NCI-H146 (cell line): Measurements from ENCODE around the gene PTGDS.
"Not testable (repeated sequence)": the region's sequence is repeated elsewhere in the genome, so short reads cannot be mapped to it uniquely, and the experiment has no call there.

ENCODE experiments used
- DNase-seq: peaks from one replicate; lab custom pipeline; 2025; lab: John Stamatoyannopoulos, UW

Gene PTGDS

DNA sequence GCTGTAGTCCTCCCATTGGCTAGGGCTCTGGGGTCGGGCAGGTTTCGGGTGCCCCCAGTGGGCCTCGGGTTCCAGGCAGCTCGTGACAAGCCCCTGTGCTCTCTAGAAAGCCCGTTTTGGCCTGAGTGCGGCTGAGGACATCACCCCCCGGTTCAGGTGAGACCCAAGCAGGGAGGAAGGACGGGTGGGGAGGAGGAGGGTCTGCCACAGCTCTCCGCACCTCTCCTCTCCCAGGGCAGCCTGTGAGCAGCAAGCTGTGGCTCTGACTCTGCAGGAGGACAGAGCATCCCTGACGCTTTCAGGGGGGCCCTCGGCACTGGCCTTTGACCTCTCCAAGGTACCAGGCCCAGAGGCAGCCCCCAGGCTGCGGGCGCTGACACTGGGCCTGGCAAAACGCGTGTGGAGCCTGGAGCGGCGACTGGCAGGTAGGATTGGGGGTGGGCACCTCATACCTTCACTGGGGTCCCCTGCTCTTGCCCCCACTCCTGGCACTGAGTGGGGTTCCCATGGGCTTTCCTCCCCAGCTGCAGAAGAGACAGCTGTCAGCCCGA, 15.6 kb downstream of the PTGDS start:
- DNase-seq, result no peak

DNA sequence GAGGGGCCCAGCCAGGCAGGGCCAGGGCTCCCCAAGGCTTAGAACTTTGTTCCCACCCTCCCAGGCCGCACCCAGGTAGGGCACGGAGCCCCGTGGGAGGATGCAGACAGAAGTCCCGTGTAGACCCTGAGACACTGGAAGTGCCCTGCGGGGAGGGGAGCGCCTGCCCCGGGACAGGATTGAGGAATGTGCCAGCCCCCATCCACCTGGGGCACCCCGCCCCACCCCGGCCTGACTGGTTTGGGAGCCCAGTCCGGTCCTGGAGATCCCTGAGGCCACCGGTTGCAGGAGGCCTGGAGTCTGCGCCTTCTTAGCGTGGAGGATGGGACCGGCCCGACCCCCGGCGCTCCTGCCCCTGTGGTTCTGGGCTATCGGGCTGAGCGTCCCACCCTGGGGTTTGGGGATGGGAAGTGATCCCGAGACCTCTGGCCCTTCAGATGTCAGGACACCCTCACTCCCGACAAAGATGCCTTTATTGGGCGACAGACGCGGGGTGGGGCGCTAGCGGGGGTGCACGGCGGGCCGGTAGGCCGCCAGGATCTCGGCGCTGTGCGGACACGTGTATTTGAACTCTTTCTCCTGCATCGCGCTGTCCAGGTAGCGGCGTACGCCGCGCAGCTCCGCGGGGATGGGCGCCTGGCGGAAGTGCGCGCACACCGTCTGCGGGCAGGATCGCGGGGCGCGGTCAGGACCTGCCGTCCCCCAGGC, 17.0 kb downstream of the PTGDS start:
- DNase-seq, result no peak

DNA sequence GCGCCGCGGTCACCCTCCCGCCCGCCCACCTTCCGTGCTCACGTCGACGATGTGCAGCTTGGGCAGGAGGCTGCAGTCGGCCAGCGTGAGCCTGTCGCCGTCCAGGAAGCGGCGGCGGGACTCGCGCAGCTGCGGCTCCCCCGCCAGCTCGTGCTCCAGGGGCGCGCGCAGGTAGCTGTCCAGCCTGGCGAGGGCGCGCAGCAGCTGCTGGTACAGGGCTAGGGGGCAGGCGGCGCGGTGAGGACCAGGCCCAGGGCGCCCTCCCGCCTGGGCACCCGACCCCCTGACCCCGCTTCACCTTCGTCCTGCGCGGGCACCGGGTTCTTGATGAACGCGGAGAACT, 17.6 kb downstream of the PTGDS start:
- no peak for DNase-seq

DNA sequence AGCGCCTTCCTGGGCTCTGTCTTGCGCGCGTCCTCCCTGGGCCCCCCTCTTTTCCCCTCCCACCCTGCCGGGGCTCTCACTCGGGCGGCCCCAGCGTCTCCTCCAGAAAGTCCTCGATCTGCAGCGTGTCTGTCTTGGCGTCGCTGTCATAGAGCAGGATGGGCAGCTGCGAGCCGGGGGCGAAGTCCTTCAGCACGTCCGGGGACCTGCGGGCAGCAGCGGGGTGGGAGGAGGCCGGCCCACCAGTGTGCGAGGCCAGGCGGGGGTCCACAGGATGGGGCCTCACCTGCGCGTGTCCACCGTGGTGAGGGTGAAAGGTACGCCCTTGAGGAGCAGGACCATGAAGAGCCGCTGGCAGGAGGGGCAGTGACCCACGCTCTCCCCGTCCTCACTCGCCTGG, 18.1 kb downstream of the PTGDS start:
- DNase-seq, result no peak

DNA sequence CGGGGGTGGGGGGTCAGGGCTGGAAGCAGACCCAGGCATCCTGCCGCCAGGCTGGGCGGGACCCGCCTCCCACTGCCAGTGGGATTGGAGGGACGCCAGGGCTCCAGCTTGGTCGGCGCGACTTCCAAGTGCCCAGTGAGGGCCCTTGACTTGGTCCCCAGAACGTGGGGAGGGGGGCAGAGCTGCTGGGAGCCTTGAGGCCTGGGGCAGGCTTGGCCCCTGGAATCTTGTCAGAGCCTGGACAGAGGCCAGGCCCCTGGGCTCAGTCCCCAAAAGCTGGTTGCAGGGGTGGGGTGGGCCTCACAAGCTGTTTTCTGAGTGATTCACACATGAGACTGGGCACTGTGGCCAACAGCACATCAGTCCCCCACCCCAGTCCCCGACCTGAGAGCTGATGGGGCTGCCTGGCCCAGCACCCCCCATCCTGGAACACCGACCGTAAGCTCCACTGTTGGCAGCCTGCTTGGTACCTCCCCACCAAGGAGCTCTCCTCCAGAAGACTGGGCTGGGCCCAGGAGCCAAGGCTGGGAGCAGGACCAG, 18.5 kb downstream of the PTGDS start:
- DNase-seq, result no peak

DNA sequence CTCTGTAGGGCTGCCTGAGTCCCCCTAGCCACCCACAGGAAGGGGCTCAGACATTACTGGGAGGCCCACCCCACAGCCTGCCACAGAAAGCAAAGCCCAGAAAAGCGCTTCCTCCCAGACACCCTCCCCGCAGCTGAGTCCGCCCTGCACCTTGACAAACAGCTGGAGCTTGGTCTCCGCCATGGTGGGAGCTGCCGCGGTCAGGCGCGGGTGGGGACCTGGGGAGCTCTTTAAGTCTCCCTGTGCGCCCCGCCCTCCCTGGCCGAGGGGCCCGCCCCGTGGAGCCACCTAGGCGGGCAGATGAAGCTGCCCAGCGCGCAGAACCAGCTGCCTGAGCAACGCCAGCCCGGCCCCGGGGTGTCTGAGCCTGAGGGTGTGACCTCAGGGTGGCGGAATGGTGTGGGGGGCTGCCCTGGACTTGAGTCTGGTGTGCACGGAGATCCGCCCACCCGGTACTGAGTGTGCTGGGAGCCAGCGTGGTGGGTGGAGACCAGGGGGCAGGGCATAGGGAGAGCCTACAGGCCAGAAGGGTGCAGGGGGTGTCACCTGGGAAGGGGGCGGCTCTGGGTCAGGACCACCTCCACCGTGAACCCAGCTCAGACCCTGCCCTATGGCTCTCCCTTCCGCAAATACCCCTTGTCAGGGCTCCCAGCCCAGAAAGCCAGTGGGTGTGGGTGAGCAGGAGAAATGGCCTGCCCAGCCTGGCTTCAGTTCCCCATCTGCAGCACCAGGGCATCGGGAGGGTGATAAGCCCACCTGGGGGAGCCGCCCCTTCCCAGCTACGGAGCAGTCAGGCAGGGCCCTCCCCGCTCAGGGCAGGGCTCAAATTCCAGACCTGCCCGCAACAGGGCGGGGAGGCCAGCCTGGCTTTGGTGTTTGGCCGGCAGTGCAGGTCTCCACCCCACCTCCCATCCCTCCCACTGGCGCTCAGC, 19.3 kb downstream of the PTGDS start, which contains the start of gene CLIC3:
Gene CLIC3, minus strand, starts transcription at position 208 of the 932 bp plus-strand sequence. Its CDS starts 25 bp downstream, at position 183.
- peak; percentile 39 for DNase-seq

DNA sequence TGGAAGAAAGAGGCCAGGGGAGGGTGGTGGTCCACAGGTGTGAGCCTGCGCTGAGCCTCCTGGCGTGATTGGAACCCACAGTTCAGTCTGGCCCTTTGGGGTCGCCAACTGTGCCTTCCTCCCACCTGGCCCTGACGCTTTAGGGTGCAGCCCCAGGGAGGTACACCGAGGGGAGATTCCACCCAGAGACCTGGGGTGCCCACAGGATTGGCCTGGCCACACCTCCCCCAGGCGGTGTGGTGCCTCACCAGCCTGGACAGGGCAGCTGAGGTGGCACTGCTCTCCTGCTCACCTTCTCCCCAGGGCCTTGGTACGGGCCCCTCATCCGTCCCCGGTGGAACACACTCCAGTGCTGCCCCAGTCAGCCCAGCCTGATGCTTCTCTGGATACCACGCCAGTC, 20.1 kb downstream of the PTGDS start:
- no peak for DNase-seq

DNA sequence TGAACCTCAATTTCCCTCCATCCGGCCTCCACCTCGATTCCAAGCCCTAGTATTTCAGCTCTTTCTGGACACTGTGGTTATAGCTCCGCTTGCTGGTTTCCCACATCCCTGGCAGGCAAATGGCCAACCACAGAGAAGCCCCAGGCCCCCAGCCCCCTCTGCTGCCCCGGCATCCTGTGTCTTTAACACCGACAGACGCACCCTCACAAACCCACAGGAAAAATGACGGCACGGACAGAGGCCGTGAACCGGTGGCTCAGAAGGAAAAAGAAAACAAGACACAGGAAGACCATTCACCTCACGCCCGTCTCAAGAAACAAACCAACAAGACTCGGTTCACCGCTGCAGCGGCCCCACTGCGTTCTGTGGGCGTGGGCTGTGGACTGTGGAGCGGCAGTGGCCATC, 20.5 kb downstream of the PTGDS start:
- DNase-seq, result no peak

DNA sequence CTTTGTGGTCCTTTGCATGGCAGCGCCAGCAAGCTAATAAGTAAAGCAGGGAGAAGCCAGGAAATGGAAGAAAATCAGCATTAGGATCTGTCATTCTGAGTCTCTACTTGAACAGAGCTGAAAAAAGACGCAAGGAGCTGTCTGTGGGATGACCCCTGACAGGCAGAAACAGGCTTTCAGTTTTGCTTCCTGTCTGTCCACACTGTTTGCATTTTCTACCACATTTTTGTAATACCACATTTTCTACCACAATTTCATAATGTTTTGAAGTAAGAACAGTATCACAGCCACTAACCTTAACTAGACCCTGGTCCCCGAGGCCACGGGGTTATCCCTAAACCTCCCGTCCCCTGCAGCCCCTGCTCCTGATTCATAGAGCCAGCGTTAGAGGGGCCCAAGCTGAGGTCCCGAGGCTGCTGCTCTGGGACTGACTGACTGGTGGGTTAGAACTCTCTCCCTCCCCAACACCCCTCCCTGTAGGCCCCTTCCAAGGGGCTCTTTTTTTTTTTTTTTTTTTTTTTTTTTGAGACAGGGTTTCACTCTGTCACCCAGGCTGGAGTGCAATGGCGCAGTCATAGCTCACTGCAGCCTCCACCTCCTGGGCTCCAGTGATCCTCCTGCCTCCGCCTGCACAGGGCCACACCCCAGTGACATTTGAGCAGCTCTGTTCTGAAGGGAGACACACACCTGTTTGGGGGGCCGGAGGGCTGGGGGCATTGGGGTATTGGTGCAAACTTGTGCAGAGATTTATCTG, 23.1 kb downstream of the PTGDS start:
- DNase-seq, result no peak

DNA sequence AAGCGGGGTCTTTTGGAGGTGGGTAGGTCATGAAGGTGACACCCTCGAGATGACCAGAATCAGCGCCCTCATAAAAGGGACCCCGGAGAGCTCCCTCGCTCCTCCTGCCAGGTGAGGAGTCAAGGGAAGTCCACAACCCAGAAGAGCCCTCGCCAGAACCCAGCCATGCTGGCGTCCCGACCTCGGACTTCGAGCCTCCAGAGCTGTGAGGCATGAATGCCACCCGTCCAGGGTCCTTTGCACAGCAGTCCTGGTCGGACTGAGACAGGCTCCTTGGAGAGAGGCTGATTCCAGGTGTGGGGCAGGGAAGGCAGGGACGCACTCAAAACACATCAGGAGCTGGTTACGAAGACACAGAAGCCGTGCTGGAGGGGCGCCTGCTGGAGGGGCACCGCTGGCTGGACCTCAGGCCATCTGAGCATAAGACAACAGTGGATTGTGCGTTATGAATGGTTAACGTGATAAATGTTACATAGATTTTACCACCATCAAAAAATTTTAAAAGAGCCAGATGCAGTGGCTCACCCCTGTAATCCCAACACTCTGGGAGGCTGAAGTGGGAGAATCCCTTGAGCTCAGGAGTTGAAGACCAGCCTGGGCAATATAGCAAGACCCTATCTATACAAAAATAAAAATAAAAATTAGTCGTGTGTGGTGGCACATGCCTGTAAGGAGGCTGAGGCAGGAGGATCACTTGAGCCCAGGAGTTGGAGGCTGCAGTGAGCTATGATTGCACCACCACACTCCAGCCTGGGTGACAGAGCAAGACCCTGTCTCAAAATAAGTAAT, 24.7 kb downstream of the PTGDS start:
- DNase-seq, result no peak

DNA sequence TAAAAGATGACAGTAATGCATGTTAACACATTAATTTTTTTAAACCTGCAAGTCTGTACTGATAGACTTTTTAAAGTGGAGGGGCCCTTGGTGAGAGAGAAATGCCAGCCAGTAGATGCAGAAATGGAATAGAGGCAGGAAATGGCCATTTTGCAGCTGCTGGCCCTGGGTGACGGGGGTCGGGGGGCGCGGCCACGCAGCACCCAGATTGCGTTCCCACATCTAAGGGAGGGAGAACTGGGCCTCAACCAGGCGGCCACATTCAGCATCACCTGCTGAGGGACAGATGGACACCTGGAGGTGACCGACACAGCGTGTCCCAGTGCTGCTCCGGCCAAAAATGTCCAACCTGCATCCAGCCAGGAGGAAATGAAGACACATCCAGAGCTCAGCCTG, 25.3 kb downstream of the PTGDS start:
- DNase-seq, result no peak

DNA sequence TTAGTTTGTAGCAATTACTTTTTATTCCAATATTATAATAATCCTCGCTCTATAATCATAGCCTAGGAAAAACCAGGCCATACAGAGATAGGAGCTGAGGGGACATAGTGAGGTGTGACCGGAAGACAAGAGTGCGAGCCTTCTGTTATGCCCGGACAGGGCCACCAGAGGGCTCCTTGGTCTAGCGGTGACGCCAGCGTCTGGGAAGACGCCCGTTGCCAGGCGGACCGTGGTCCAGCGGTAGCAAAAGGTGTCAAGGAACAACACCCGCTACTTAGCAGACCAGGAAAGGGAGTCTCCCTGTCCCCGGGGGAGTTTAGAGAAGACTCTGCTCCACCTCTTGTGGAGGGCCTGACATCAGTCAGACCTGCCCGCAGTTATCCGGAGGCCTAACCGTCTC, 27.0 kb downstream of the PTGDS start:
- not testable (repeated sequence) for DNase-seq

DNA sequence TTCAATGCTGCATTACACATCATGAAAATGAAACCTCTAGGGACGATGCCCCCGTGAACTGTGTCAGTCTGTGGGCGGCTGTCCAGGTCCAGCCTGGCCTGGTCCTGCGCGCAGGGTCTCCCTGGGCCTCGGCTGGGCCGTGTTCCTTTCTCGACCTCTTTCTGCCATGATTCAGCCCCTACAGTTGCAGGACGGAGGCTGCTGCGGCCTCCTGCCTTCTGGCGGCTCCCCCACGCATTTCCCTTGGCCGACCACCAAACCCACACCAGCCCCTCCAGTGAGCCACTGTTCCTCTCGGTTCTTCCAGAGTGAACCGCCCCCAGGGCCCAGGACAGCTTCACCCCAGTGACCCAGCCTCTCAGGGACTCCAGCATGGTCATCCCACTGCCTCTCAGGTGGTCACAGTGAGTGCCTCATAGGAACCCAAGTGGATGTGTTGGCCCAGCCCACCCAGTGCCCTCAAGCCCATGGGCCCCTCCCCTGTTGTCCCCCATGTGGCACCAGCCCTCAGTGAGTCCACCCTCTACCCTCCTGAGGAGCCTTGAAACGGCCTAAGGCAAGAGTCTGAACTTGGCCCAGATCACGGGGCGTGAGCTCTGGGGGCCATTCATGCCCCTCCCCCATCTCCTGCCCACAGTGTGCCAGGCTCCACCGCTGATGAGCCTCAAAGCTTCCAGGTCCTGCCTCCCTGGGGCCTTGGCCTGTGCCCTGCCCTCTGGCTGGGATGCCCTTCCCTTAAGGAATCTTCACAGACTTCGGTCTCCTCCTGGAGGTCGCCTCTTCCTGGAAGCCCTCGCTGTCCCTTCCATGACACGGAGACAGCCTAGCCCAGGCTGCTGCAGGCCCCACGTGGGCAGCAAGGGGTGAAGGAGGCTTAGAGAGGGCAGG, 29.1 kb downstream of the PTGDS start:
- no peak for DNase-seq

DNA sequence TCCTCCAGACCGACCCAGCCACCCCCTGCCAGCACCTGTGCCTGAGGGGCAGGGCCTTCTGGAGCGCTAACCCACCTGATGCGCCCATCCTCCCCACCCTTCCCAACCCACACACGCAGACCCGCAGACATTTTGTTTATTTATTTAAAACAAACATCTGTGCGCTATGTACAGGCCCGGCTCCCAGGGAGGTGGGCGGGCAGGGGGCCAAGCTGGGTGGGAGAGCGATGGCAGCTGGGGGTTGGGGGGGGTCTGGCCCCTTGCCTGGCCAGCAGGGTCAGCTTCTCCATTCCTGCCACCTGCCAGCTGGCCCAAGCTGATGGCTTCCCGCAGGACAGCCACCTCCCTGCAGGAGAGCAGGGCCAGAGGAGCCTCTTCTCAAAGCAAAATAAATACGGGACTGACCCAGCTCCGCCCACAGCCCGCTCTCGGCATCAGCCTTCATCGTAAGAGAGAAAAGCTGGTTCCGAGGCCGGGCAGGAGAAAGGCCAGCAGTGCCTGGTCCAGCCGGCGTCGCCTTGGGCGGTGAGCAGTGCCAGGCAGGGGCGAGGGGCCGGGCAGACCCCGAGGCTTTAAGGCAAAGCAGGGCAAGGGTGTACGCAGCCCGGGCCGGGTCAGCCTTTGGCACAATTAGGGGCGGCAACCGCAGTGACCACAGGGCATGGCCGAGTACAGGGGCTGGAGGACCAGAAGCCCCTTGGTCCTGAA, 30.0 kb downstream of the PTGDS start:
- peak; percentile 21 for DNase-seq

DNA sequence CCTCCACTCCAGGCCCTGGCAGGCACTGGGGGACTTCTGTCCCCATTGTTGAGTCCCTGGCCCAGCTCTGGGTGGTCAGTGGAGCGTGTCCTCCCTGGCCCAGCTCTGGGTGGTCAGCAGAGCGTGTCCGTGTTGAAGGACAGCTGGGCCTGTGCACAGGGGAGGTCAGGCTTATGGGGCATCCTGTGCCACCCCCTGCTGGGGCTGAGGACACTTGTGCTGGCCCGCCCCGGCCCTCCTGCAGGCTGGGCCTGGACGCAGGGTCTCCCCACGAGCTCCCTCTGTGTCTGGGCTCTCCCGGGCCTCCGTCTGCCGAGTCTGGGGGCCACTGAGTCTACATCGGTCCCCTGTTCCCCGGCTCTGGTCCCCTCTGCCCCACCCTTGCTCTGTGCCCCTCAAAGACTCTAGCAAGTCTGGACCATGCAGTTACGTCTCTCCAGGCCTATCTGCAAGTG, 30.5 kb downstream of the PTGDS start:
- DNase-seq, result no peak

DNA sequence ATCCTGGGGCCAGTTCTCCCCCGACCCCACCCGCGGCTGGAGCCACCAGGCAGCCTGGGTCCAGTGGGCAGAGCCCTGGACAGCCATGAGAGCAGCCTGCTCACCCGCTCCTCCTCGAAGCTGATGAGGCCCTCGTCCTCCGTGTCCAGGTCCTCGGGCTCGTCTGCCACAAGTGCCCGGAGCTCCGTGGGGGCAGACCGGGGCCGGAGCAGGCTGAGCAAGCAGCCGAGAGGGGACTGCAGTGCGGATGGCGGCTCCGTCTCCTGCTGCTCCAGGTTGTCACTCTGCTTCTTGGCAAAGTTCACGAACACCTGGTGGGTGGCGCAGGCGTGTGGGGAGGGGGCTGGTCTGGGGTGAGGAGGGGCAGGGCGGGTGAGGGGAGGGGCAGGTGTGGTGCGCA, 31.0 kb downstream of the PTGDS start:
- DNase-seq, result no peak

DNA sequence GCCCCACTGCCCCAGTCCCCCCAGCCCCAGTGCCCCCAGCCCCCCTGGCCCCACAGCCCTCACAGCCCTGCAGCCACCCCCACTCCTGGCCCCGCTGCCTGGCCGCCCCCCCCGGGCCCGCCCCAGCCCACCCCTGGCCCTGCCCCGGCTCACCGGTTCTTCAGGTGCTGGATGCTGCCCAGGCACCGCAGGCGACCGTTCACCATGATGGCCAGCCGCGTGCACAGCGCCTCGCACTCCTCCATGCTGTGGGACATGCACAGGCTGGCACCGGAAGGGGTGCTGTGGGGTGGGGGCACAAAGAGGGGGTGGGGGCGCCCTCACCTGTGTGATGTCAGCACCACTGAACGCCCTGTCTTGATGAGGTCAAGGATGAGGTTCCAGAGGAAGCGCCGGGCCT, 31.9 kb downstream of the PTGDS start:
- no peak for DNase-seq

DNA sequence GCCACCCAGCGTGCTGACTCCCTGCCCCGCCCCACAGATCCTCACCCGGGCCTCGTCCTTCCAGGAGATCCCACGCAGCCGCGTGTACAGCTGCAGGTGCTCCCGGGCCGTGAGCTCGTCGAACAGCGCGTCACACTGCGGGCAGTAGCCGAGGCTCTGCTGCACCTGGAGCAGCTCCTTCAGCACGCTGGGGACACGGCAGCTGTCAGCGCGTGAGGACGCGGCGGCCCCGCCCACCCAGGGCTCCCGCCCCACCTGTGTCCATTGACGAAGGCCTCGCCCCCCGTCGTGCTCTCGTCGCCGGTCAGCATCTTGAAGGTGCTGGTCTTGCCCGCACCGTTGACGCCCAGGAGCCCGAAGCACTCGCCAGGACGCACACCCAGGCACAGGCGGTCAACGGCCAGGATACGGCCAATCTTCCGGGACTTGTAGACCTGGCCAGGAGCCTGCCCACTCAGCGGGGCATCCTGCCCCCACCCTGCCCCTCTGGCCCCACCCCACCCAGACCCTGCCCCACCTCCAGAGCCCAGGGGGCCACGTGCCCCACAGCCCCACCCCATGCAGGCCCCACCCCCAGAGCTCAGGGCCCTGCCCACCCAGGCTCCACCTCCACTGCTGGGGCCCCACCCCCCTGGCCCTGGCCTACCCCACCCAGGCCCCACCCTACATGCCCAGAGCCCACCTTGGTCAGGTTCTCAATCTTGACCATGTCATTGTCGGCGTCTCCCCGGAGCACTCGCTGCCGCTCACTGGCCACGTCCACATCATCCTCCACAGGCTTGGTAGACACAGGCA, 32.8 kb downstream of the PTGDS start:
- DNase-seq, result no peak

DNA sequence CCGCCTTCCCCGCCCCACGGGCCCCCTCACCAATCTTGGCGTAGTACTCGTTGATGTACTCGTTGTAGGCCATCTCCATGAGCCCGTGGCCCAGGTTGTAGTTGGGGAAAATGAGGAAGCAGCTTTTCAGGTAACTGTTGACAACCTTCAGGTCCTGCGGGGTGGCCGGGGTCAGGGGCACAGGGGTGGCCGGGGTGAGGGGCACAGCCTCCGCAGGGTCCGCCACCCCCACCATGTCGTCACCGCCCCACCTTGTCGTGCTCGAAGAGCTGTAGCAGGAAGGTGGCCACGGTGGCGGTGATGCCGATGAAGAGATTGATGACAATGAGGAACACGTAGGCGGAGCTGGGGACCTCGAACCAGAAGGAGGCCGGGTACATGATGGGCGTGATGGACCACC, 33.9 kb downstream of the PTGDS start:
- no peak for DNase-seq
